ENCODE results near the gene CHST7. TPM values are rescaled to one million over a fixed set of nuclear protein-coding genes. Genes with fewer than 3 reads are reported as not detected.

The CHST7 gene
- total and polyA plus RNA-seq, 2 experiments from 2014 or later: 7.6 to 27.2 TPM

DNA sequence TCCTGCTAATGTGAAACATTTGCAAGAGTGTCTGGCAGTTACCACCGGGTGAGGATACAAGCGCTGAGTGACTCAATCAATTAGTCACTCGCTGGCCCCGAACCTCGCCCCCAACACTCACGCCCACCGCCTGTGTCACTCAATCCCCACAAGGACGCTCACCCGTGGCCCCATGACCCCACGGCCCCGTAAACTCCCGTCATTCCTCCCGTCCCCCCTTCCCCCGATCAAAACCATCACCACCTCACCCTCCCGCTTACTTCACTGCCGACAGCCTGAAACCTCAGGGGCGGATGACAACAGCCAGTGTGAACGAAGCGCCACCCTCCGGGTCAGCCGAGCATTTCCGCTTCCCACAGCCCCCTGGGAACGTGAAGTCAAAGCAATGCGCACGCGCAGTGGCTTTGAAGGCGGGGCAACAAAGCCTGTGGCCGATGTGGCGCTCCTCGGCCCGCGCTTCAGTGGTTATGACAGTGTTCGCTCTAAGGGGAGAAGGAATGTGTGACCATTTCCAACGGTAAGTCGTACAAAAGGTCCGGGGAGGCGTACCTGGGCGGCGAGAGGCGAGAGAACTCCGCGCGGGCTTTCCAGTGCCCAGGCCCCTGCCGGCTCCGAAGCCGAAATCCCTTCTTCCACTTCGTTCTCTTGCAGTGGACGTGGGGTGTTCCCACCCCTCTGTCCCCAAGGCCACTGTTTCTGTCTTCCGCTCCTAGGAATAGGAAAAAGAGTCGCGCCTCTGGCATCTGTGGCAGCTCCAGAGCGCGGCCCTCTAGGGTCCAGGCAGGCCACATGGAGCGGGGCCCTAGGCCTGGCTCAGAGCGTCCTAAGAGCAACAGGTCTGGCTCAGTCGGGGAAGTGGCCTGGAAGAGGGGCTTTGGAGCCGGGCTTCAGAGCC is 28.2 kb upstream of the CHST7 start, which contains the start of gene ZNF674:
Gene ZNF674, minus strand, starts transcription at position 311 of the 895 bp plus-strand sequence. CDS start 3,334 bp downstream, outside the sequence.
- H3K4me3 Mint-ChIP-seq: peak within 1 kb of the TSS; percentile 97

DNA sequence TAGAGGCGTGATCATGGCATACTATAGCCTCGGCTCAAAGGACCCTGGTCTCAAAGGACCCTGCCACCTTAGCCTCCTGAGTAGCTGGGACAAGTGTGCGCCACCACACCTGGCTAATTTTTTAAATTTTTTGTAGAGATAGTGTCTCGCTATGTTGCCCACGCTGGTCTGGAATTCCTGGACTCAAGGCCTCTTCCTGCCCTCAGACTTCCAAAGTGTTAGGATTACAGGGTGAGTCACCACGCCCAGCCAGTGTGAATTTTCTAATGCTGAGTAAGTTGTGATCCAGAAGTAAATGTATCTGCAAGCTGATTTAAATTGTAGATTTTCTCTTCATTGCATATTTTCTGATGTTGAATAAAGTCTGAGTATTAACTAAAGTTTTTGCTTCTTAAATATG is 25.7 kb upstream of the CHST7 start:
- DNase-seq (ENCODE audit: low spot score): no peak
- H3K79me2 ChIP-seq (replicated peaks; ENCODE audit: insufficient read depth): peaks cover 42% of the 10 kb centered on the region
- no peak for TF ChIP-seq ZNF331 (CRISPR knock-in tag; IDR thresholded peaks at IDR 0.05; ENCODE audit: low read depth)
- TF ChIP-seq, protein P1, sequence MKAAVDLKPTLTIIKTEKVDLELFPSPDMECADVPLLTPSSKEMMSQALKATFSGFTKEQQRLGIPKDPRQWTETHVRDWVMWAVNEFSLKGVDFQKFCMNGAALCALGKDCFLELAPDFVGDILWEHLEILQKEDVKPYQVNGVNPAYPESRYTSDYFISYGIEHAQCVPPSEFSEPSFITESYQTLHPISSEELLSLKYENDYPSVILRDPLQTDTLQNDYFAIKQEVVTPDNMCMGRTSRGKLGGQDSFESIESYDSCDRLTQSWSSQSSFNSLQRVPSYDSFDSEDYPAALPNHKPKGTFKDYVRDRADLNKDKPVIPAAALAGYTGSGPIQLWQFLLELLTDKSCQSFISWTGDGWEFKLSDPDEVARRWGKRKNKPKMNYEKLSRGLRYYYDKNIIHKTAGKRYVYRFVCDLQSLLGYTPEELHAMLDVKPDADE (IDR thresholded peaks at IDR 0.05): no peak
- TF ChIP-seq CREB1 (CRISPR knock-in tag; IDR thresholded peaks at IDR 0.05; ENCODE audit: low read depth): no peak
- no peak for TF ChIP-seq POLR2AphosphoS5 (IDR thresholded peaks at IDR 0.05; ENCODE audit: low read depth)
- no peak for TF ChIP-seq STAT1 (IDR thresholded peaks at IDR 0.05; ENCODE audit: unreplicated experiment)
- TF ChIP-seq, protein P2, sequence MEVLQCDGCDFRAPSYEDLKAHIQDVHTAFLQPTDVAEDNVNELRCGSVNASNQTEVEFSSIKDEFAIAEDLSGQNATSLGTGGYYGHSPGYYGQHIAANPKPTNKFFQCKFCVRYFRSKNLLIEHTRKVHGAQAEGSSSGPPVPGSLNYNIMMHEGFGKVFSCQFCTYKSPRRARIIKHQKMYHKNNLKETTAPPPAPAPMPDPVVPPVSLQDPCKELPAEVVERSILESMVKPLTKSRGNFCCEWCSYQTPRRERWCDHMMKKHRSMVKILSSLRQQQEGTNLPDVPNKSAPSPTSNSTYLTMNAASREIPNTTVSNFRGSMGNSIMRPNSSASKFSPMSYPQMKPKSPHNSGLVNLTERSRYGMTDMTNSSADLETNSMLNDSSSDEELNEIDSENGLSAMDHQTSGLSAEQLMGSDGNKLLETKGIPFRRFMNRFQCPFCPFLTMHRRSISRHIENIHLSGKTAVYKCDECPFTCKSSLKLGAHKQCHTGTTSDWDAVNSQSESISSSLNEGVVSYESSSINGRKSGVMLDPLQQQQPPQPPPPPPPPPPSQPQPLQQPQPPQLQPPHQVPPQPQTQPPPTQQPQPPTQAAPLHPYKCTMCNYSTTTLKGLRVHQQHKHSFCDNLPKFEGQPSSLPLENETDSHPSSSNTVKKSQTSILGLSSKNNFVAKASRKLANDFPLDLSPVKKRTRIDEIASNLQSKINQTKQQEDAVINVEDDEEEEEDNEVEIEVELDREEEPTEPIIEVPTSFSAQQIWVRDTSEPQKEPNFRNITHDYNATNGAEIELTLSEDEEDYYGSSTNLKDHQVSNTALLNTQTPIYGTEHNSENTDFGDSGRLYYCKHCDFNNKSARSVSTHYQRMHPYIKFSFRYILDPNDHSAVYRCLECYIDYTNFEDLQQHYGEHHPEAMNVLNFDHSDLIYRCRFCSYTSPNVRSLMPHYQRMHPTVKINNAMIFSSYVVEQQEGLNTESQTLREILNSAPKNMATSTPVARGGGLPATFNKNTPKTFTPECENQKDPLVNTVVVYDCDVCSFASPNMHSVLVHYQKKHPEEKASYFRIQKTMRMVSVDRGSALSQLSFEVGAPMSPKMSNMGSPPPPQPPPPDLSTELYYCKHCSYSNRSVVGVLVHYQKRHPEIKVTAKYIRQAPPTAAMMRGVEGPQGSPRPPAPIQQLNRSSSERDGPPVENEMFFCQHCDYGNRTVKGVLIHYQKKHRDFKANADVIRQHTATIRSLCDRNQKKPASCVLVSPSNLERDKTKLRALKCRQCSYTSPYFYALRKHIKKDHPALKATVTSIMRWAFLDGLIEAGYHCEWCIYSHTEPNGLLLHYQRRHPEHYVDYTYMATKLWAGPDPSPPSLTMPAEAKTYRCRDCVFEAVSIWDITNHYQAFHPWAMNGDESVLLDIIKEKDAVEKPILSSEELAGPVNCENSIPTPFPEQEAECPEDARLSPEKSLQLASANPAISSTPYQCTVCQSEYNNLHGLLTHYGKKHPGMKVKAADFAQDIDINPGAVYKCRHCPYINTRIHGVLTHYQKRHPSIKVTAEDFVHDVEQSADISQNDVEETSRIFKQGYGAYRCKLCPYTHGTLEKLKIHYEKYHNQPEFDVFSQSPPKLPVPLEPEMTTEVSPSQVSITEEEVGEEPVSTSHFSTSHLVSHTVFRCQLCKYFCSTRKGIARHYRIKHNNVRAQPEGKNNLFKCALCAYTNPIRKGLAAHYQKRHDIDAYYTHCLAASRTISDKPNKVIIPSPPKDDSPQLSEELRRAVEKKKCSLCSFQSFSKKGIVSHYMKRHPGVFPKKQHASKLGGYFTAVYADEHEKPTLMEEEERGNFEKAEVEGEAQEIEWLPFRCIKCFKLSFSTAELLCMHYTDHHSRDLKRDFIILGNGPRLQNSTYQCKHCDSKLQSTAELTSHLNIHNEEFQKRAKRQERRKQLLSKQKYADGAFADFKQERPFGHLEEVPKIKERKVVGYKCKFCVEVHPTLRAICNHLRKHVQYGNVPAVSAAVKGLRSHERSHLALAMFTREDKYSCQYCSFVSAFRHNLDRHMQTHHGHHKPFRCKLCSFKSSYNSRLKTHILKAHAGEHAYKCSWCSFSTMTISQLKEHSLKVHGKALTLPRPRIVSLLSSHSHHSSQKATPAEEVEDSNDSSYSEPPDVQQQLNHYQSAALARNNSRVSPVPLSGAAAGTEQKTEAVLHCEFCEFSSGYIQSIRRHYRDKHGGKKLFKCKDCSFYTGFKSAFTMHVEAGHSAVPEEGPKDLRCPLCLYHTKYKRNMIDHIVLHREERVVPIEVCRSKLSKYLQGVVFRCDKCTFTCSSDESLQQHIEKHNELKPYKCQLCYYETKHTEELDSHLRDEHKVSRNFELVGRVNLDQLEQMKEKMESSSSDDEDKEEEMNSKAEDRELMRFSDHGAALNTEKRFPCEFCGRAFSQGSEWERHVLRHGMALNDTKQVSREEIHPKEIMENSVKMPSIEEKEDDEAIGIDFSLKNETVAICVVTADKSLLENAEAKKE (CRISPR knock-in tag; IDR thresholded peaks at IDR 0.05): no peak

More for the DNA sequence above, 28.2 kb upstream of the CHST7 start, which contains the start of gene ZNF674:
- TF ChIP-seq POLR2AphosphoS5 (IDR thresholded peaks at IDR 0.05; ENCODE audit: low read depth): peak; percentile 83
- peak; percentile 31 to 52; a peak in 3 of 4 replicates for TF ChIP-seq CTCF (conservative IDR thresholded peaks at IDR 0.05; ENCODE audit: low read depth in 2 of 2)
- no peak for TF ChIP-seq ZNF114 (CRISPR knock-in tag; IDR thresholded peaks at IDR 0.05)
- Histone ChIP-seq H3K4me2 (peak within 1 kb of the TSS; percentile 90), H3K27me3 (ENCODE audit: insufficient read depth) (no peaks in the 10 kb centered on the region), H3K27ac (ENCODE audit: low read depth) (peak within 1 kb of the TSS; percentile 79), H3K36me3 (ENCODE audit: insufficient read depth) (peaks cover 16% of the 10 kb centered on the region; the same call in 1 of the 2 replicates), H3K79me2 (replicated peaks; ENCODE audit: insufficient read depth) (peaks cover 42% of the 10 kb centered on the region), H3K4me1 (ENCODE audit: insufficient read depth) (no peaks in the 10 kb centered on the region; the same call in 1 of the 2 replicates), H2AFZ (no peak within 1 kb of the TSS), H3F3A (replicated peaks; ENCODE audit: low read depth) (no peaks in the 10 kb centered on the region), H3K4me3 (peak within 1 kb of the TSS; percentile 86), H4K20me1 (replicated peaks; ENCODE audit: insufficient read depth) (no peaks in the 10 kb centered on the region), H3K9me2 (ENCODE audit: insufficient read depth) (no peaks in the 10 kb centered on the region)
- Mint-ChIP-seq H3K4me1 (peaks cover 23% of the 10 kb centered on the region), H3K27me3 (ENCODE audit: insufficient read depth, low read depth, poor library complexity) (no peaks in the 10 kb centered on the region), H3K27ac (peak within 1 kb of the TSS; percentile 92), H3K9me3 (peaks cover 9% of the 10 kb centered on the region), H3K36me3 (ENCODE audit: low read depth) (peaks cover 43% of the 10 kb centered on the region)
- ATAC-seq: peak; percentile 93
- DNase-seq (ENCODE audit: low spot score): peak; percentile 92

More for the DNA sequence above, 25.7 kb upstream of the CHST7 start:
- Mint-ChIP-seq H3K9me3 (peaks cover 9% of the 10 kb centered on the region), H3K4me1 (peaks cover 30% of the 10 kb centered on the region), H3K27me3 (ENCODE audit: insufficient read depth, low read depth, poor library complexity) (no peaks in the 10 kb centered on the region), H3K4me3 (no peak overlapping the region), H3K36me3 (ENCODE audit: low read depth) (peaks cover 47% of the 10 kb centered on the region), H3K27ac (no peak overlapping the region)
- H3K4me3 ChIP-seq: no peak overlapping the region
- peaks cover 16% of the 10 kb centered on the region; the same call in 1 of the 2 replicates for H3K36me3 ChIP-seq (ENCODE audit: insufficient read depth)
- no peak overlapping the region for H3K4me2 ChIP-seq
- no peak overlapping the region for H2AFZ ChIP-seq
- H3F3A ChIP-seq (replicated peaks; ENCODE audit: low read depth): no peaks in the 10 kb centered on the region
- H3K27me3 ChIP-seq (ENCODE audit: insufficient read depth): no peaks in the 10 kb centered on the region
- H4K20me1 ChIP-seq (replicated peaks; ENCODE audit: insufficient read depth): no peaks in the 10 kb centered on the region
- H3K27ac ChIP-seq (ENCODE audit: low read depth): peak overlapping the region; percentile 78; the same call in 1 of the 2 replicates
- H3K9me2 ChIP-seq (ENCODE audit: insufficient read depth): no peaks in the 10 kb centered on the region
- H3K4me1 ChIP-seq (ENCODE audit: insufficient read depth): peaks cover 5% of the 10 kb centered on the region; the same call in 1 of the 2 replicates
- no peak for ATAC-seq
